GM12873 (cell line): ENCODE data around the gene NR3C2.

Experiments used
- TF ChIP-seq, protein P1 (sequence below): IDR thresholded peaks from 2 replicates; pipeline ENCODE4 v1.5.1; 2012; ENCODE audit warnings: low read depth, mild to moderate bottlenecking, moderate library complexity, low read length, control low read depth; ENCODE audit not compliant: insufficient read depth; ENCODE audit errors: missing control alignments

Gene NR3C2

DNA sequence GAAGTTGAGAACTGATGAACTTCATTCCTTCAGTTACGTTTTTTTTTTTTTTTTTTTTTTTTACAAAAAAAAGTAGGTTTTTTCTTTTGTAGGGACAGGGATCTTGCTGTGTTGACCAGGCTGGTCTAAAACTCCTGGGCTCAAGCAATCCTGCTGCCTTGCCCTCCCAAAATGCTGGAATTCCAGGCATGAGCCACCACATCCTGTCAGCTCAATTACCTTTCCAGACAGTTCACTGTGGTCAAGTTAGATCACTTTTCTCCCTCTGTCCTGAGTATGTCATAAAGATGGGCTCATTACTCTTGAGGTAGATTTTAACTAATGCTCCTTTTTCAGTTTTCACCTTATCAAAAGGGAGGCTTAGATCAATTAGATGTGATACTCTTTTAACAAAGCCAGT is 10.8 kb upstream of the NR3C2 start:
- TF ChIP-seq, protein P1, sequence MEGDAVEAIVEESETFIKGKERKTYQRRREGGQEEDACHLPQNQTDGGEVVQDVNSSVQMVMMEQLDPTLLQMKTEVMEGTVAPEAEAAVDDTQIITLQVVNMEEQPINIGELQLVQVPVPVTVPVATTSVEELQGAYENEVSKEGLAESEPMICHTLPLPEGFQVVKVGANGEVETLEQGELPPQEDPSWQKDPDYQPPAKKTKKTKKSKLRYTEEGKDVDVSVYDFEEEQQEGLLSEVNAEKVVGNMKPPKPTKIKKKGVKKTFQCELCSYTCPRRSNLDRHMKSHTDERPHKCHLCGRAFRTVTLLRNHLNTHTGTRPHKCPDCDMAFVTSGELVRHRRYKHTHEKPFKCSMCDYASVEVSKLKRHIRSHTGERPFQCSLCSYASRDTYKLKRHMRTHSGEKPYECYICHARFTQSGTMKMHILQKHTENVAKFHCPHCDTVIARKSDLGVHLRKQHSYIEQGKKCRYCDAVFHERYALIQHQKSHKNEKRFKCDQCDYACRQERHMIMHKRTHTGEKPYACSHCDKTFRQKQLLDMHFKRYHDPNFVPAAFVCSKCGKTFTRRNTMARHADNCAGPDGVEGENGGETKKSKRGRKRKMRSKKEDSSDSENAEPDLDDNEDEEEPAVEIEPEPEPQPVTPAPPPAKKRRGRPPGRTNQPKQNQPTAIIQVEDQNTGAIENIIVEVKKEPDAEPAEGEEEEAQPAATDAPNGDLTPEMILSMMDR, result no peak

DNA sequence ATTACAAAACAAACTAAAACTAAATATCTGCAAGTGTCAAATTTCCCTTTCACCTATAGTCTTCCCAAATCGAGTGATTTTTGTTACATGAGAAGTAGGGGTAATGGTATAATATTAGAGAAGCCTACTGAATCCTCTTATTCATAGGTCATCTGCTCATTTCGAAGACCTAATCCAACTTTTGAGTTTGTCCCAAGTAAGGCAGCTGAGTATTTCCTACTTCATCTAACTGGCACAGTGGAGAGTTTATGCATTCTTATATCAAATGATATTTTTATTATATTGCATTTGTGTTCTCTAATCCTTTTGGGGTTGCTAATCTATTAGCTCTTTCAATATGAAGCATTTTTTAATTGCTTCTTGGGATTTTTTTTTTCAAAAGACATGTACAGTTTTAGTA is 7.7 kb upstream of the NR3C2 start:
- TF ChIP-seq, protein P1, result no peak

DNA sequence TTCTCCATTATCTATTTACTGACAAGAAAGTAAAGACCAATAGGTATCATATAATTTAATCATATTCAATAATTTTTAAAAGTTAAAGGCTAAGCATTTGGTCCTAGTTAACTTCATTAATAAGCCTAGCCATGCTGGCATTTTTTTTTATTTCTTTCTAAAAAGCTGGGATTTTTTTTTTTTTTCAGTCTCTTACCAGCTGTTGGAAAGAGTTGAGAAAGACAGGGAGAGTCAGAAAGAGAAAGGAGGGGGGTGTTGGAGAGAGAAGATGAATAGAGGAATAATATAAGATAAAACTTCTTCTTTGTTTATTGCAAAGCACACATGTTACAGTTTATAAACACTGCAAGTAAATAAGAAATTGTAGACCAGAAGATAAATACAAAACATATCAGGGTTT is 5.9 kb upstream of the NR3C2 start:
- TF ChIP-seq, protein P1, result no peak

DNA sequence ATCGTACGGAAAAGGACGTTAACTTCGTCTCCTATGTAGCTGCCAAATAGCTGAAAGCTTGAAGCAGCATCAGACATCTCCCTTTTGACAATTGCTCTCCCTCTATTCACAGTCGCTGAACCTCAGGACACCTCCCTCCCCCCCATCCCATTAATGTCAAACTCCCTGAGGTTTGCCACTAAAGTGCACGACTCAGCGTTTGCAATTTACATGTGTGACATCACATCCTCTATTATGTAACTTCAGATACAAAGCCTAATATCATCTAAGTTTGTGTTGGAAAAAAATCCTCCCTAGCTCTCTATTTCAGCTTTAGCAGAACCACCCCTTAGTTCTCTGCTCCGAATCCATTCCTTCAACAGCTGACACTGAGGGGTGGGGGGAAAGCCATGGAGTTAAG is 5.5 kb upstream of the NR3C2 start:
- TF ChIP-seq, protein P1, result no peak

DNA sequence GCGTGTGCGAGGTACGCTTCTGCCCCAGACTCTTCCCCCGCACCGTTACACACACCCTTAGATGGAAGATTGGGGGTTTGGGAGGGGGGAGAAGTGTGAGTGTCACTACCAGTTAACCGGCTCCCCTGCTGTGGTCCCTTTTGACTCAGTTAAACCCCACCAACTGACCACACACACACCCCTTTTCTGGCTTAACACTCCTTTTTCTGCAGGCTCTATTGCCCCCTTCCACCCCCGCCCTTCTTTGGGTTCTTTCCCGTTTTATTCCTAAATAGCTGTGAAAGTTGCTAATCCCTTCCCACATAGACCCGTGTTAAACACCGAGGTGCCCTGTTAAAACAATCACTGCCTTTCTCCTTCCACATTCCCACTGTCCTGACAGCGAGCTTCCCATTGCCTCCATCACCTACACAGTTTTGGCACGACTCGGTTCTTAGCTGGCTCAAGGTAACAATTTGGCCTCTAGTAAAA is 3.7 kb upstream of the NR3C2 start:
- TF ChIP-seq, protein P1, result no peak

DNA sequence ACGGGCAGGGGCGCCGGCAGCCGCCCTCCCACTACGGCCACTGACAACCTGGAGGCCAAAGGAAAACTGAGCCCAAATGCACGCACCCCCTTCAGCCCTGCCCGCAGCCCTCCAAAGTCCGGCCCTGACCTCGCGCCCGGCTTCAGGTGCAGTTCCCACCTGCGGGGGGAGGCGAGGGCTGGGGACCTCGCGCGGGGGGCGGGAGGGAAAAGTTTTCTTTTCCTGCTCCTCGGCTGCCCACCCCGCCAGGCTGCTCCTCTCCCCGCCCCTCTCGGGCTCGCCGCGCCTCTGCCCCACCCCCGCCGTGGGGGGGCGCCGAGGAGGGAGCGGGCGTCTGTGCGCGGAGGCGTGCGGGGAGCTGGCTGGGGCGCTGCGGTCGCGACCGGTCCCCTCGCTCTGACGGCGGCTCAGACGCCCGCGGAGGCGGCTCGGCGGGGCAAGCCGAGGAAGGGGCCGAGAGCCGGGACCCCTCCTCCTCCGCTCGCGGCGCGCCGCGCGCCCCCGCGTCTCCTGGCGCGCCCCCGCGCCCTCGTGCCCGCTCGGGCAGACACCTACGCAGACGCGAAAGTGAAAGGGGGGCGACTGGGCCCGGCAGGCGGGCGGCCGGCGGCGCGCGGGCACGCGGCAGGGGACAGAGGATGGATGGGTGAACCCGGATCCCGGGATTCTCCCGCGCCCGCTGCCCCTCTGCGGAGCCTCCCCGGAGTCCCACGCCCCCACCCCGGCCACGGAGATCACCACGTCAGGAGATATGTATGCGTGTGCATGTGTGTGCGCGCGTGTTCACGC is 3.1 kb upstream of the NR3C2 start:
- TF ChIP-seq, protein P1, result no peak

DNA sequence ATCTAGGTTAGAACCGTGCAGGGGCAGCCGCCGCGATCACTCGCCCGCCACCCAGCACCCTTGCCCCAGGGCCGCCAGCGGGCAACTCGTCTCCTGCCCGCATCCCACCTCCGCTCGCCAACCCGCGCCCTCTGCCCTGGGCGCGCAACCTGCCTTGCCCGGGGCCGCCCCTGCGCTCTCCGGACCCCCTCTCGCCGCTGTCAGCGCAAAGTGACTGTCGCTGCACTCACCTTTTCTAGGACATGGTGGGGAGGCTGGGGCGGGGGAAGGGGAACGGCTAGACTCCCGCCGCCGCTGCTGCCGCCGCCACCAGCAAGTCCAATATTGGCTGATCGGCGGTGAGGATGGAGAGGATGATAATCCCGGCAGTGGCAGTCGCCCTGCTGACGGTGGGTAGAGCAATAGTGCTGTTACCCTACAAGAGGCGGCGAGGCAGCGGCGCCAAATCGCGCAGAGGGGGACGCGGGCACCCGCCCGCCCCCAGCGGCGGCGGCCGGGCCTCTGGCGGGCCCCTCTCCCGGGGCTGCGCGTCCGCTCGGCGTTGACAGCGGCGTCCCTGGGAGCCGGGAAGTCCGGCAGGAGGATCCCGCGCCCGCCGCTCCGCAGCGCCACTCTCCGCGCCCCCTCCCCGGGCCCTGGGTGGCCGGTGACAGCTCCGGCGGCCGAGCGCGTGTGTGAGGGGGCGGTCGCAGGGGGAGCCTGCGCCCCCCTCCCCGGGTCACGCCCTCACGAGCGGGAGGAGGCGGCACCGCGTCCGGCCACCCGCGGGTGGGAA is 2.3 kb upstream of the NR3C2 start:
- TF ChIP-seq, protein P1, result no peak
